Osteoblast (primary cell): ENCODE results near the gene NOSTRIN. TPM values are rescaled to one million over a fixed set of nuclear protein-coding genes. Genes with fewer than 3 reads are reported as not detected.

Source experiments
- DNase-seq: peaks from one replicate; pipeline ENCODE4 v3.0.0; 2011; ENCODE audit warnings: low spot score, mixed read lengths; ENCODE audit not compliant: insufficient read length; ENCODE audit errors: missing footprints
- H2AFZ ChIP-seq: 2 replicates; pipeline ENCODE4 v1.6.0; 2011; ENCODE audit warnings: mild to moderate bottlenecking, low read length
- H3K27ac ChIP-seq: 2 replicates; pipeline ENCODE4 v1.5.1; 2011; ENCODE audit warnings: mild to moderate bottlenecking, low read depth, low read length, moderate library complexity
- H3K27me3 ChIP-seq: 2 replicates; pipeline ENCODE4 v1.6.0; 2012; ENCODE audit warnings: mild to moderate bottlenecking, control low read depth, inconsistent platforms, low read length, moderate library complexity; ENCODE audit not compliant: insufficient read depth
- H3K36me3 ChIP-seq: 2 replicates; pipeline ENCODE4 v1.5.1; 2011; ENCODE audit warnings: mild to moderate bottlenecking, low read length, control low read depth, moderate library complexity; ENCODE audit not compliant: insufficient read depth
- H3K4me1 ChIP-seq: 2 replicates; pipeline ENCODE4 v1.5.1; 2011; ENCODE audit warnings: mild to moderate bottlenecking, low read length, control low read depth, moderate library complexity; ENCODE audit not compliant: insufficient read depth
- H3K4me2 ChIP-seq: 2 replicates; pipeline ENCODE4 v1.6.0; 2011; ENCODE audit warnings: mild to moderate bottlenecking, low read length; ENCODE audit not compliant: insufficient read depth
- H3K4me3 ChIP-seq: fragments of 200-600 bp; sonication (generic); 3 replicates; pipeline ENCODE4 v1.5.1; 2012; ENCODE audit warnings: mild to moderate bottlenecking, low read length, inconsistent platforms; ENCODE audit not compliant: insufficient read depth
- H3K79me2 ChIP-seq: 2 replicates; pipeline ENCODE4 v1.6.0; 2012; ENCODE audit warnings: mild to moderate bottlenecking, low read length, control low read depth, inconsistent platforms; ENCODE audit not compliant: insufficient read depth
- H3K9me3 ChIP-seq: 2 replicates; pipeline ENCODE4 v1.5.1; 2011; ENCODE audit warnings: low read depth, low read length, control low read depth
- H4K20me1 ChIP-seq: 2 replicates; pipeline ENCODE4 v1.6.0; 2012; ENCODE audit warnings: mild to moderate bottlenecking, low read length, control low read depth; ENCODE audit not compliant: insufficient read depth
- total RNA-seq: library from RNA; depleted of rRNA; stranded (reverse); fragments of >200 nt; gene quantifications from 2 replicates; pipeline ENCODE4 v1.2.3, GENCODE V29; 2012
- TF ChIP-seq, protein P1 (sequence below): IDR thresholded peaks from 2 replicates; pipeline ENCODE4 v1.5.1; 2011; ENCODE audit warnings: mild to moderate bottlenecking, low read depth, low read length, moderate library complexity; ENCODE audit errors: extremely low read depth

Gene NOSTRIN
- total RNA-seq, 1 donor = 1.4 TPM

DNA sequence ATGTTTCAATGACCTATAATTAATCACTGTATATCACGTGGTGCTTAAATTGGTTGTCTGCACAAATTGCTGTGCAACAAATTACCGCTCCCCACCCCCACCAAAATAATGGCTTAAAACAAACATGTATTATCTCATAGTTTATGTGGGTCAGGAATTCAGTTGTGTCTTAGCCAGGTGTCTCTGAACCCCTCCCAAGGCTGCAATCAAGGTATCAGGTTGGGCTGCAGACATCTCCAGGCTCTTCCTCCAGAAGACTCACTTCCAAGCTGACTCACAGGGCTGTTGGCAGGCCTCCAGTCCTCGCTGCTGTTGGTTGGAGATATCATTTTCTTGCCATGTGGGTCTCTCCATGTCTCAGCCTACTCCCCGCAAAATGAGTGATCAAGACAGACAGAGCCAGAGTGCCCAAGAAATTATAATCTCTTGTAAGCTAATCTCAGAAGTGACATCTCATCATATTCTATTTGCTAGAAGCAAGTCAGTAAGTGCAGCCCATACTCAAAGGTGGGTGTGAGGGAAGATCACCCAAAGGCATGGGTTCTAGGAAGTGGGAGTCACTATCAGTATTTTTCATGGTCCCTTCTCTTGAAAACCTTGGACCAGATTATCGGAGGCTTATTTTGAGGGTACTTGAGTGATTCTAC is 49.4 kb downstream of the NOSTRIN start:
- Histone ChIP-seq H3K27me3 (no peaks in the 10 kb centered on the region), H3K79me2 (no peaks in the 10 kb centered on the region), H3K36me3 (no peaks in the 10 kb centered on the region), H4K20me1 (no peaks in the 10 kb centered on the region), H3K4me1 (no peaks in the 10 kb centered on the region), H2AFZ (no peak overlapping the region), H3K9me3 (no peaks in the 10 kb centered on the region), H3K4me2 (no peak overlapping the region), H3K4me3 (no peak overlapping the region), H3K27ac (no peak overlapping the region)
- TF ChIP-seq, protein P1, sequence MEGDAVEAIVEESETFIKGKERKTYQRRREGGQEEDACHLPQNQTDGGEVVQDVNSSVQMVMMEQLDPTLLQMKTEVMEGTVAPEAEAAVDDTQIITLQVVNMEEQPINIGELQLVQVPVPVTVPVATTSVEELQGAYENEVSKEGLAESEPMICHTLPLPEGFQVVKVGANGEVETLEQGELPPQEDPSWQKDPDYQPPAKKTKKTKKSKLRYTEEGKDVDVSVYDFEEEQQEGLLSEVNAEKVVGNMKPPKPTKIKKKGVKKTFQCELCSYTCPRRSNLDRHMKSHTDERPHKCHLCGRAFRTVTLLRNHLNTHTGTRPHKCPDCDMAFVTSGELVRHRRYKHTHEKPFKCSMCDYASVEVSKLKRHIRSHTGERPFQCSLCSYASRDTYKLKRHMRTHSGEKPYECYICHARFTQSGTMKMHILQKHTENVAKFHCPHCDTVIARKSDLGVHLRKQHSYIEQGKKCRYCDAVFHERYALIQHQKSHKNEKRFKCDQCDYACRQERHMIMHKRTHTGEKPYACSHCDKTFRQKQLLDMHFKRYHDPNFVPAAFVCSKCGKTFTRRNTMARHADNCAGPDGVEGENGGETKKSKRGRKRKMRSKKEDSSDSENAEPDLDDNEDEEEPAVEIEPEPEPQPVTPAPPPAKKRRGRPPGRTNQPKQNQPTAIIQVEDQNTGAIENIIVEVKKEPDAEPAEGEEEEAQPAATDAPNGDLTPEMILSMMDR = no peak
- DNase-seq = no peak

DNA sequence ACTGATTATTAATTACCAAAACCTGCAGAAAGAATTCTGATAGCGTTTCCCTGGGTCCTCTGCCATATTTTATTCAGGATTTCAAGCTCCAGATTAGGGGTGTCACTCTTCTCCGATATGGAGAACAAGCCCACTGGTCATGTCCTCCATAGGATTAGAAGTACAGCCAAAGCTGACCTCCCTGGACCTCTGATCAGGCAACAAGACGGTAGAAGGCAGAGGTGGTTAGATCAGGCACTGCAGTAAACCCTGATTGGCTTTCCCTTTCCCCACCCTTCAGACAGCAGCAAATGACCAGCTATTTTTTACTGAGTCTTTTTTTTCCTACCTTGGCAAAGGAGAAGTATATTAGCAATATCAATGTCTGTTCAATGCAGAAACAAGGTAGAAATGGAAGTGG is 50.0 kb downstream of the NOSTRIN start:
- TF ChIP-seq, protein P1 = no peak
- Histone ChIP-seq H3K79me2 (no peaks in the 10 kb centered on the region), H3K9me3 (no peaks in the 10 kb centered on the region), H3K36me3 (no peaks in the 10 kb centered on the region), H4K20me1 (no peaks in the 10 kb centered on the region), H3K27ac (no peak overlapping the region), H2AFZ (no peak overlapping the region), H3K4me2 (no peak overlapping the region), H3K27me3 (no peaks in the 10 kb centered on the region), H3K4me3 (no peak overlapping the region), H3K4me1 (no peaks in the 10 kb centered on the region)
- DNase-seq = no peak

DNA sequence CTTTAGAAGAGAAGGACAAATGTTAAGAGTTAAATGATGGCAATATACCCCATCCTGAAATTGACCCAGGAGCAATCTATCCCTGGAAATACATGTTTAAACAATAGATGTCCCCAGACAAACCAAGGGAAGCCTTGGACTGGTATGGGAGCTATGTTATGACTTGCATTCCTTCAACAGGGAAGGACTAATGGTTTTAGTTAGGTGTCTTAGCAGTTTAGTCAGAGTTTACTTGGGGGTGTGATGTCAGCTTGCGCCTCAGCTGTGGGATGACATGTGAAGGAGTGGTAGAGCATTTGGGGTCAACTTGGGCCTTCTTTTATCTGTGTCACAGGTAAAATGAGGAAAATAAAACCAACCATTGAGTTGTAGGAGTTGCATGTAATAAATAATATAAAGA is 51.0 kb downstream of the NOSTRIN start:
- Histone ChIP-seq H3K4me1 (no peaks in the 10 kb centered on the region), H3K27me3 (no peaks in the 10 kb centered on the region), H3K27ac (no peak overlapping the region), H3K4me2 (no peak overlapping the region), H3K4me3 (no peak overlapping the region), H3K79me2 (no peaks in the 10 kb centered on the region), H4K20me1 (no peaks in the 10 kb centered on the region), H3K9me3 (no peaks in the 10 kb centered on the region), H2AFZ (no peak overlapping the region), H3K36me3 (no peaks in the 10 kb centered on the region)
- no peak for DNase-seq
- TF ChIP-seq, protein P1 = no peak

DNA sequence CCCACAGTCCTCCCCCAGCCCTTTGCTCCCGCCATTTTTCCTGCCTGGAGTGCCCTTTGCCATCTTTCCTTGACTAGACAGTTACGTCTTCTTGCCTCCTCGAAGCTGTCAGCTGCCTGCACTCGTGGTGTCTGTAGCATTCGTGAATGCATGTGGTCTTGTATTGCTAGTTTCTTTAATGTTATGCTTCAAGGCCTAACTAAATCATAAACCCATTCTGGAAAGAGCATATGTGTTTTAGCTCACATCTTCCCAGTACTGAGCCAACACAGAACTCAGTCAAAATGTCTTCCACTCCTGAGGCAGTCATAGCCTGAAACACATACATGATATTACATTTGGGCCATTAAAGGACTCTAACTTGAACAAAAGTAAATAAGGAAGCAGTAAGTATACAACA is 52.2 kb downstream of the NOSTRIN start:
- Histone ChIP-seq H3K4me2 (no peak overlapping the region), H3K4me1 (no peaks in the 10 kb centered on the region), H3K79me2 (no peaks in the 10 kb centered on the region), H3K27ac (no peak overlapping the region), H3K36me3 (no peaks in the 10 kb centered on the region), H3K4me3 (no peak overlapping the region), H4K20me1 (no peaks in the 10 kb centered on the region), H3K9me3 (no peaks in the 10 kb centered on the region), H3K27me3 (no peaks in the 10 kb centered on the region), H2AFZ (no peak overlapping the region)
- TF ChIP-seq, protein P1 = no peak
- DNase-seq = no peak
